SK-N-MC (cell line): Measurements from ENCODE around the gene PDK2.

Source experiments
- DNase-seq: peaks from one replicate; pipeline ENCODE4 v3.0.0-alpha.2; 2011; ENCODE audit warnings: low read depth, low spot score
- H3K27ac ChIP-seq: fragments of 200-600 bp; sonication (generic); 2 replicates; pipeline ENCODE4 v1.5.1; 2016; ENCODE audit warnings: mixed run types
- H3K36me3 ChIP-seq: fragments of 200-600 bp; sonication (generic); 2 replicates; pipeline ENCODE4 v1.6.1; 2017; ENCODE audit warnings: antibody characterized with exemption, low read length, mixed read lengths; ENCODE audit not compliant: insufficient read depth
- H3K4me3 ChIP-seq: fragments of 200-600 bp; sonication (generic); 2 replicates; pipeline ENCODE4 v1.5.1; 2016
- H3K9ac ChIP-seq: fragments of 200-600 bp; sonication (generic); 2 replicates; pipeline ENCODE4 v1.8.0; 2017; ENCODE audit warnings: mixed run types, mixed read lengths; ENCODE audit not compliant: insufficient read length
- H3K9me3 ChIP-seq: fragments of 200-600 bp; sonication (generic); 2 replicates; pipeline ENCODE4 v1.6.1; 2017; ENCODE audit warnings: low read depth, mild to moderate bottlenecking, antibody characterized with exemption, low read length, moderate library complexity, mixed read lengths
- EZH2 ChIP-seq: fragments of 200-600 bp; sonication (generic); IDR thresholded peaks from one replicate; pipeline ENCODE4 v1.6.1; 2017; ENCODE audit warnings: antibody characterized with exemption
- FOXP2 ChIP-seq: optimal IDR thresholded peaks from 2 replicates; pipeline ENCODE3; 2011; ENCODE audit warnings: mild to moderate bottlenecking, moderate library complexity; ENCODE audit not compliant: insufficient read depth; ENCODE audit errors: extremely low read length, control extremely low read depth
- POLR2AphosphoS5 ChIP-seq: IDR thresholded peaks from 2 replicates; pipeline ENCODE4 v1.6.1; 2012; ENCODE audit warnings: mild to moderate bottlenecking, low read depth, low read length, borderline replicate concordance

PDK2 gene

GRCh38 chr17:50153650-50154575, 58.8 kb downstream of the PDK2 start:
- peak overlapping the region; percentile 89; the same call in 1 of the 2 replicates for H3K27ac ChIP-seq
- H3K9me3 ChIP-seq, result no peaks in the 10 kb centered on the region

DNA sequence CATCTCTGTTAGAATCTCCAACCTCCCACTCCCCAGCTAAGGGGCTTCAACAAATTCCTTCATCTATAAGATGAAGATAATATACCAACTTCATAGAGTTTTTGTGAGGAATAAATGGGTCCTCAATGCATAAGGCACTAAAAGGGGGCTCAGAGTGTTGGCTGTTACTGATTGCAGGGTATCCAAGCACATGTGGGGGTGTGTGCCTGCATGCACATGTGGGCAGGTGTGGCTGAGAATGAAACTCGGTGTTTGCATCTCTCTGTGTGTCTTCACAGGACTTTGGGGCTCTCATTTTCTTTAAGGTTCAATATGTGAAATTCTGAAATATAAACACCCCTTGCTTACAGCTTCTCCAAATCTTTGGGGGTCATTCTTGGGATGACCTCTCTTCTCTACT, 59.5 kb downstream of the PDK2 start:
- H3K36me3 ChIP-seq, result no peaks in the 10 kb centered on the region
- TF ChIP-seq EZH2 (no peak), POLR2AphosphoS5 (no peak), FOXP2 (no peak)
- H3K4me3 ChIP-seq, result no peak overlapping the region
- no peaks in the 10 kb centered on the region for H3K9me3 ChIP-seq
- H3K27ac ChIP-seq, result no peak overlapping the region
- no peak for DNase-seq
- H3K9ac ChIP-seq, result peak overlapping the region; percentile 5

More at GRCh38 chr17:50153650-50154575, 58.8 kb downstream of the PDK2 start:
- no peak for DNase-seq
- TF ChIP-seq FOXP2, result no peak
- no peak for TF ChIP-seq POLR2AphosphoS5
- no peak for TF ChIP-seq EZH2
- H3K9ac ChIP-seq, result no peak overlapping the region
- no peaks in the 10 kb centered on the region for H3K36me3 ChIP-seq
- no peak overlapping the region for H3K4me3 ChIP-seq

- H3K9ac ChIP-seq, result peak overlapping the region; percentile 5
- H3K27ac ChIP-seq, result peak overlapping the region; percentile 81
- no peak for TF ChIP-seq EZH2
- no peak for TF ChIP-seq POLR2AphosphoS5
- TF ChIP-seq FOXP2, result no peak
- no peaks in the 10 kb centered on the region for H3K9me3 ChIP-seq
- H3K4me3 ChIP-seq, result peak overlapping the region; percentile 45; the same call in 1 of the 2 replicates
- DNase-seq, result no peak
- H3K36me3 ChIP-seq, result no peaks in the 10 kb centered on the region
These were observed 60.1 kb downstream of the PDK2 start for GRCh38 chr17:50155115-50155819.

GRCh38 chr17:50157891-50158290, 62.7 kb downstream of the PDK2 start:
- no peaks in the 10 kb centered on the region for H3K36me3 ChIP-seq
- no peaks in the 10 kb centered on the region for H3K9me3 ChIP-seq
- H3K9ac ChIP-seq, result no peak overlapping the region
- H3K27ac ChIP-seq, result no peak overlapping the region
- H3K4me3 ChIP-seq, result no peak overlapping the region
- DNase-seq, result no peak
- no peak for TF ChIP-seq EZH2
- no peak for TF ChIP-seq POLR2AphosphoS5
- TF ChIP-seq FOXP2, result no peak

DNA sequence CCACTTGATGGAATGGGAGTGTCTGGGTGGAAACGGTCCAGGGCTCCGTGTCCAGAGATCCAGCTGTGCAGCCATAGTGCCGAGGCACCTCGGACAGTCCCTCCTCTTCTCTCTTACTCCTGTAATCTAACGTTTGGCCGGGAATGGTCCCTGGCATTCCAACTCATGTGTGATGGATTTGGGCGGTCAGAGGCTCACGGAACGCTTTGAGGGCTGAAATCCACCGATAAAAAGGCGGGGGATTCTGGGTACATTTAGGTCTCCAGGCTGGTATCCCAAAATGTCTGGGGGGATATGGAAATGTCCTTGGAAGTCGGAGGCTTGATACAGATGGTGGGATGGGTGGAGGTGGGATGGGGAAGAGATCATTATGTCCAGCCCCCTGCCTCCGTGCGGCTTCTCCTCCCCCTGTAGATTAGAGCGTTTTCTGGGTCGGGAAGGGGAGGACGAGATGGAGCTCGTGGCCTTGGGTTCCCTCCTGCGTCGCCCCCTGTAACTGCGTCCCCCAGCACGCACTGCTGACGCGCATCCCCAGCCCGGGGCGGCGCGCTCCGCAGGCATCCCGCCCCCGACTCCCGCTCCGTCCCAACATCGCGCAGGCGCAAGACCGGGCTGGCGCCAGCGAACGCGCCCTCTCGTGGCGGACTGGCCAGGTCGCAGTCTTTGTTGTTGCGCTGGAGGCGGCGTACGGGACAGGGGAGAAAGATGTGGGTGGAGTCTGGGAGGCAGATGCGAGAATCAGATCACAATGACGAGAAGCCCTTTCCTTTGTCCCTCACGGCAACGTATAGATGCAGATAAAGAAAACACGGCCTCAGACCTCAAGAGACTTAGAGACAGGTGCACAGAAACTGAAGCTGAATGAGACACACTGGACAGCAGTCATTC, 66.1 kb downstream of the PDK2 start:
- Histone ChIP-seq H3K9me3 (no peaks in the 10 kb centered on the region), H3K36me3 (no peaks in the 10 kb centered on the region), H3K4me3 (peak overlapping the region; percentile 74), H3K27ac (no peak overlapping the region), H3K9ac (peak overlapping the region; percentile 14)
- DNase-seq, result peak; percentile 40
- TF ChIP-seq POLR2AphosphoS5 (peak; percentile 80), FOXP2 (peak; percentile 73), EZH2 (no peak)
